H9 (cell line): ENCODE data around the gene WNT3A. TPM values are rescaled to one million over a fixed set of nuclear protein-coding genes. Genes with fewer than 3 reads are reported as not detected.

Experiments used
- DNase-seq: peaks from one replicate; pipeline ENCODE4 v3.0.0-alpha.2; 2017
- H2AFZ ChIP-seq: one replicate; pipeline ENCODE4 v1.6.1; 2013; ENCODE audit warnings: mild to moderate bottlenecking, low read length, control low read depth, moderate library complexity
- H2AK5ac ChIP-seq: 2 replicates; pipeline ENCODE4 v1.6.1; 2013; ENCODE audit warnings: low read length, control low read depth, mixed read lengths; ENCODE audit not compliant: insufficient read length
- H2BK120ac ChIP-seq: one replicate; pipeline ENCODE4 v1.6.1; 2013; ENCODE audit warnings: low read depth, mild to moderate bottlenecking, low read length, control low read depth, inconsistent platforms; ENCODE audit not compliant: poor library complexity, severe bottlenecking
- H2BK12ac ChIP-seq: 2 replicates; pipeline ENCODE4 v1.6.1; 2013; ENCODE audit warnings: low read length, control low read depth, mixed read lengths, low read depth; ENCODE audit not compliant: insufficient read length
- H2BK15ac ChIP-seq: 2 replicates; pipeline ENCODE4 v1.6.1; 2013; ENCODE audit warnings: low read depth, low read length, control low read depth
- H2BK20ac ChIP-seq: one replicate; pipeline ENCODE4 v1.6.1; 2013; ENCODE audit warnings: low read depth, mild to moderate bottlenecking, low read length, control low read depth, inconsistent platforms; ENCODE audit not compliant: poor library complexity, severe bottlenecking
- H2BK5ac ChIP-seq: 2 replicates; pipeline ENCODE4 v1.6.1; 2013; ENCODE audit warnings: low read length, control low read depth, mixed read lengths; ENCODE audit not compliant: insufficient read length
- H3K14ac ChIP-seq: 2 replicates; pipeline ENCODE4 v1.6.1; 2013; ENCODE audit warnings: low read length, control low read depth; ENCODE audit not compliant: insufficient read depth
- H3K18ac ChIP-seq: 2 replicates; pipeline ENCODE4 v1.6.1; 2013; ENCODE audit warnings: low read depth, mild to moderate bottlenecking, mixed read lengths, low read length, control low read depth; ENCODE audit not compliant: insufficient read length
- H3K23ac ChIP-seq: 2 replicates; pipeline ENCODE4 v1.6.1; 2013; ENCODE audit warnings: low read length, control low read depth, mixed read lengths, low read depth; ENCODE audit not compliant: insufficient read length
- H3K23me2 ChIP-seq: 2 replicates; pipeline ENCODE4 v1.6.1; 2013; ENCODE audit warnings: low read depth, mild to moderate bottlenecking, mixed read lengths, low read length, control low read depth; ENCODE audit not compliant: insufficient read length, poor library complexity, severe bottlenecking
- H3K27ac ChIP-seq: 2 replicates; pipeline ENCODE4 v1.5.1; 2013; ENCODE audit warnings: low read length, control low read depth, mixed read lengths, low read depth; ENCODE audit not compliant: insufficient read length
- H3K27me3 ChIP-seq: 2 replicates; pipeline ENCODE4 v1.6.1; 2013; ENCODE audit warnings: low read length, control low read depth, inconsistent platforms; ENCODE audit not compliant: insufficient read depth
- H3K4ac ChIP-seq: 2 replicates; pipeline ENCODE4 v1.6.1; 2013; ENCODE audit warnings: low read depth, mild to moderate bottlenecking, control low read depth, inconsistent platforms, low read length, moderate library complexity
- H3K4me1 ChIP-seq: 2 replicates; pipeline ENCODE4 v1.6.1; 2013; ENCODE audit warnings: low read length, control low read depth, inconsistent platforms; ENCODE audit not compliant: insufficient read depth
- H3K4me2 ChIP-seq: 2 replicates; pipeline ENCODE4 v1.6.1; 2013; ENCODE audit warnings: low read length, control low read depth, mixed read lengths; ENCODE audit not compliant: insufficient read length, insufficient read depth
- H3K56ac ChIP-seq: 2 replicates; pipeline ENCODE4 v1.6.1; 2013; ENCODE audit warnings: low read depth, mild to moderate bottlenecking, mixed read lengths, low read length, control low read depth; ENCODE audit not compliant: insufficient read length
- H3K79me1 ChIP-seq: 2 replicates; pipeline ENCODE4 v1.6.1; 2013; ENCODE audit warnings: low read depth, mild to moderate bottlenecking, moderate library complexity, low read length, control low read depth, inconsistent platforms; ENCODE audit not compliant: insufficient read depth, poor library complexity, severe bottlenecking
- H3K79me2 ChIP-seq: 2 replicates; pipeline ENCODE4 v1.6.1; 2013; ENCODE audit warnings: low read length, control low read depth, inconsistent platforms; ENCODE audit not compliant: insufficient read depth
- H3K9ac ChIP-seq: 2 replicates; pipeline ENCODE4 v1.6.1; 2013; ENCODE audit warnings: low read length, control low read depth, mixed read lengths; ENCODE audit not compliant: insufficient read length; ENCODE audit errors: extremely low read depth
- H3K9me3 ChIP-seq: one replicate; pipeline ENCODE4 v1.6.1; 2013; ENCODE audit warnings: low read depth, low read length, inconsistent platforms; ENCODE audit not compliant: control insufficient read depth
- H3T11ph ChIP-seq: one replicate; pipeline ENCODE4 v1.6.1; 2013; ENCODE audit warnings: mild to moderate bottlenecking, low read length, control low read depth, inconsistent platforms
- H4K20me1 ChIP-seq: one replicate; pipeline ENCODE4 v1.6.1; 2013; ENCODE audit not compliant: control insufficient read depth, insufficient read length, insufficient read depth
- H4K5ac ChIP-seq: 2 replicates; pipeline ENCODE4 v1.6.1; 2013; ENCODE audit warnings: low read depth, mild to moderate bottlenecking, mixed read lengths, low read length, control low read depth; ENCODE audit not compliant: insufficient read length
- H4K8ac ChIP-seq: replicated peaks from 2 replicates; pipeline ENCODE4 v1.6.1; 2013; ENCODE audit warnings: low read length, control low read depth, mixed read lengths, low read depth; ENCODE audit not compliant: insufficient read length
- H4K91ac ChIP-seq: 2 replicates; pipeline ENCODE4 v1.6.1; 2013; ENCODE audit warnings: low read depth, mild to moderate bottlenecking, moderate library complexity, mixed read lengths, low read length, control low read depth; ENCODE audit not compliant: insufficient read length
- H3K27ac Mint-ChIP-seq, 3 experiments: 2 replicates in 2 of 3; 3 replicates in 1 of 3; pipeline ENCODE4 v1.8.0; 2020 to 2021; ENCODE audit warnings: mixed read lengths in 3 of 3, mild to moderate bottlenecking in 1 of 3, moderate library complexity in 1 of 3
- H3K27me3 Mint-ChIP-seq: 2 replicates; pipeline ENCODE4 v1.8.0; 2021; ENCODE audit warnings: low read depth, mild to moderate bottlenecking, moderate library complexity, mixed read lengths
- H3K36me3 Mint-ChIP-seq, 3 experiments: 2 replicates in 2 of 3; 3 replicates in 1 of 3; pipeline ENCODE4 v1.8.0; 2020 to 2021; ENCODE audit warnings: low read depth in 3 of 3, mixed read lengths in 3 of 3; ENCODE audit not compliant: insufficient read depth in 1 of 3
- H3K4me1 Mint-ChIP-seq, 2 experiments: 2 replicates each; pipeline ENCODE4 v1.8.0; 2020; ENCODE audit warnings: mixed read lengths in 2 of 2
- H3K4me3 Mint-ChIP-seq, 2 experiments: 2 replicates in 1 of 2; 3 replicates in 1 of 2; pipeline ENCODE4 v1.8.0; 2020 to 2021; ENCODE audit warnings: mild to moderate bottlenecking in 2 of 2, mixed read lengths in 2 of 2, moderate library complexity in 1 of 2
- H3K9me3 Mint-ChIP-seq, 2 experiments: 2 replicates in 1 of 2; 3 replicates in 1 of 2; pipeline ENCODE4 v1.8.0; 2020; ENCODE audit warnings: mild to moderate bottlenecking in 2 of 2, mixed read lengths in 2 of 2, moderate library complexity in 1 of 2
- WGBS: extraction: QIAGEN DNeasy Blood & Tissue Kit; methylation state at CpG from one replicate; pipeline ENCODE4 v1.1.7; 2013; ENCODE audit warnings: missing lambda C conversion rate, low lambda C conversion rate, mixed read lengths; ENCODE audit not compliant: insufficient read length; ENCODE audit errors: extremely low coverage; 5-methylcytosine and 5-hydroxymethylcytosine counted together
- total RNA-seq: library from RNA; stranded (reverse); gene quantifications from 2 replicates; pipeline ENCODE4 v1.2.1, GENCODE V29; 2021
- TF ChIP-seq, protein P1 (sequence below): fragments of 200-600 bp; sonication (generic); conservative IDR thresholded peaks from 3 replicates; pipeline ENCODE4 v1.8.0; 2021; ENCODE audit warnings: antibody characterized with exemption, mild to moderate bottlenecking

Gene WNT3A
- total RNA-seq, 1 experiment from 2014 or later = 0.17 TPM

DNA sequence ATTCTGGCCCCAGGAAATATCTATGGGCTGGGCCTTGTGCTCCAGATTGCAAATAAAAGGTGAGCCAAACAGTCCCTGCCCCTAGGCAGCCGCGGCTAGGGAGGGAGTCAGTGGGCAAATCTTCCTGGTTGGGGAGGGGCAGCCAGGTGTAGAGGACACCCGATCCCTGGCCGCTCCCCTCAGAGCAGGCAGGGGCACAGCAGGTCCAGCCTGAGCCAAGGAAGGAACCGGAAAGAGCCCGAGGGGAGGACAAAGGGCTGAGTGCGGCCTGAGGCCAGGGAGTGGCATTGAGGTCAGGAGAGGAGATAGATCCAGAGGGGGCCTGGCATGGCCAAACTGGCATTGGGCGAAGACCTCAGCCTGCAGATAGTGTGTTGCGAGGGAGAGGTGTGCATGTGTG is 39.1 kb downstream of the WNT3A start:
- Histone ChIP-seq H3K23ac (no peak overlapping the region), H2BK120ac (no peak overlapping the region), H3K27me3 (peaks cover 15% of the 10 kb centered on the region; the same call in 1 of the 2 replicates), H3K18ac (no peak overlapping the region), H4K8ac (no peak overlapping the region), H3K23me2 (peaks cover 3% of the 10 kb centered on the region), H3T11ph (no peak overlapping the region), H3K79me1 (no peaks in the 10 kb centered on the region), H3K4me1 (no peaks in the 10 kb centered on the region; the same call in 1 of the 2 replicates), H3K14ac (no peak overlapping the region), H3K4ac (no peak overlapping the region), H3K9me3 (no peaks in the 10 kb centered on the region), H3K27ac (no peak overlapping the region), H2AK5ac (no peak overlapping the region), H2BK5ac (no peak overlapping the region), H4K20me1 (no peaks in the 10 kb centered on the region), H2AFZ (no peak overlapping the region), H2BK20ac (no peak overlapping the region), H4K5ac (peak overlapping the region; percentile 28), H2BK12ac (no peak overlapping the region), H4K91ac (no peak overlapping the region), H3K56ac (no peak overlapping the region), H3K4me2 (no peak overlapping the region), H3K79me2 (no peaks in the 10 kb centered on the region), H3K9ac (no peak overlapping the region), H2BK15ac (no peak overlapping the region)
- Mint-ChIP-seq H3K4me3 (no peak overlapping the region), H3K27me3 (peaks cover 50% of the 10 kb centered on the region), H3K36me3 (no peaks in the 10 kb centered on the region; a peak in 1 of 7 replicates), H3K27ac (no peak overlapping the region), H3K4me1 (peaks cover 0 to 9% of the 10 kb centered on the region in 2 experiments; a peak in 2 of 4 replicates), H3K9me3 (peaks cover 0 to 4% of the 10 kb centered on the region in 2 experiments; a peak in 2 of 5 replicates)
- WGBS = no CpG with 5 or more reads among the region's 9 CpGs
- TF ChIP-seq, protein P1, sequence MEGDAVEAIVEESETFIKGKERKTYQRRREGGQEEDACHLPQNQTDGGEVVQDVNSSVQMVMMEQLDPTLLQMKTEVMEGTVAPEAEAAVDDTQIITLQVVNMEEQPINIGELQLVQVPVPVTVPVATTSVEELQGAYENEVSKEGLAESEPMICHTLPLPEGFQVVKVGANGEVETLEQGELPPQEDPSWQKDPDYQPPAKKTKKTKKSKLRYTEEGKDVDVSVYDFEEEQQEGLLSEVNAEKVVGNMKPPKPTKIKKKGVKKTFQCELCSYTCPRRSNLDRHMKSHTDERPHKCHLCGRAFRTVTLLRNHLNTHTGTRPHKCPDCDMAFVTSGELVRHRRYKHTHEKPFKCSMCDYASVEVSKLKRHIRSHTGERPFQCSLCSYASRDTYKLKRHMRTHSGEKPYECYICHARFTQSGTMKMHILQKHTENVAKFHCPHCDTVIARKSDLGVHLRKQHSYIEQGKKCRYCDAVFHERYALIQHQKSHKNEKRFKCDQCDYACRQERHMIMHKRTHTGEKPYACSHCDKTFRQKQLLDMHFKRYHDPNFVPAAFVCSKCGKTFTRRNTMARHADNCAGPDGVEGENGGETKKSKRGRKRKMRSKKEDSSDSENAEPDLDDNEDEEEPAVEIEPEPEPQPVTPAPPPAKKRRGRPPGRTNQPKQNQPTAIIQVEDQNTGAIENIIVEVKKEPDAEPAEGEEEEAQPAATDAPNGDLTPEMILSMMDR = no peak
- peak; percentile 29 for DNase-seq
